Lower lobe of right lung (tissue), 2 donors: ENCODE measurements around the gene BPIFB6. TPM values are rescaled to one million over a fixed set of nuclear protein-coding genes. Genes with fewer than 3 reads are reported as not detected.

ENCODE experiments used
- ATAC-seq, 2 donors: fragments of 200-7000 bp; cut with Tn5 transposase; one replicate each; pipeline ENCODE4 v1.9.1; 2020 to 2022; ENCODE audit warnings: mild to moderate bottlenecking in 2 of 2, moderate library complexity in 2 of 2
- DNase-seq: peaks from one replicate; pipeline ENCODE4 v3.0.0-alpha.2; 2020
- H3K27ac ChIP-seq: fragments of 200-600 bp; one replicate; pipeline ENCODE4 v1.8.0; 2022
- H3K27me3 ChIP-seq: fragments of 200-600 bp; one replicate; pipeline ENCODE4 v1.8.0; 2022; ENCODE audit warnings: low read depth
- H3K36me3 ChIP-seq: fragments of 200-600 bp; one replicate; pipeline ENCODE4 v1.8.0; 2022; ENCODE audit warnings: mild to moderate bottlenecking
- H3K4me1 ChIP-seq: fragments of 200-600 bp; one replicate; pipeline ENCODE4 v1.8.0; 2022
- H3K4me3 ChIP-seq: fragments of 200-600 bp; one replicate; pipeline ENCODE4 v1.8.0; 2022; ENCODE audit warnings: mild to moderate bottlenecking
- H3K9me3 ChIP-seq: fragments of 200-600 bp; one replicate; pipeline ENCODE4 v1.8.0; 2022
- intact Hi-C: fragments of 100-400 bp; cut with DNase I; formaldehyde crosslinking; loops from one replicate; pipeline ENCODE4 v1.11.0; 2022
- long read RNA-seq: library from polyadenylated mRNA; unstranded; transcript quantifications from one replicate; pipeline ENCODE4 v2.0.0, GENCODE V29; 2021
- total RNA-seq: library from RNA; stranded (reverse); fragmentation: NEBNext Ultra II Directional; extraction: Animal tissue kit (Norgen Biotek cat#: 25700); gene quantifications from one replicate; pipeline ENCODE4 v1.2.1, GENCODE V29; 2021
- TF ChIP-seq, protein P1 (sequence below): fragments of 200-600 bp; IDR thresholded peaks from one replicate; pipeline ENCODE4 v1.8.0; 2022; ENCODE audit warnings: antibody characterized with exemption, mild to moderate bottlenecking
- donor health status: DM: no; HTN: yes; CAD: no; lungs with severe emphysema.

The BPIFB6 gene, protein sequence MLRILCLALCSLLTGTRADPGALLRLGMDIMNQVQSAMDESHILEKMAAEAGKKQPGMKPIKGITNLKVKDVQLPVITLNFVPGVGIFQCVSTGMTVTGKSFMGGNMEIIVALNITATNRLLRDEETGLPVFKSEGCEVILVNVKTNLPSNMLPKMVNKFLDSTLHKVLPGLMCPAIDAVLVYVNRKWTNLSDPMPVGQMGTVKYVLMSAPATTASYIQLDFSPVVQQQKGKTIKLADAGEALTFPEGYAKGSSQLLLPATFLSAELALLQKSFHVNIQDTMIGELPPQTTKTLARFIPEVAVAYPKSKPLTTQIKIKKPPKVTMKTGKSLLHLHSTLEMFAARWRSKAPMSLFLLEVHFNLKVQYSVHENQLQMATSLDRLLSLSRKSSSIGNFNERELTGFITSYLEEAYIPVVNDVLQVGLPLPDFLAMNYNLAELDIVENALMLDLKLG
- total RNA-seq: not detected
- long read RNA-seq: 0 reads

DNA sequence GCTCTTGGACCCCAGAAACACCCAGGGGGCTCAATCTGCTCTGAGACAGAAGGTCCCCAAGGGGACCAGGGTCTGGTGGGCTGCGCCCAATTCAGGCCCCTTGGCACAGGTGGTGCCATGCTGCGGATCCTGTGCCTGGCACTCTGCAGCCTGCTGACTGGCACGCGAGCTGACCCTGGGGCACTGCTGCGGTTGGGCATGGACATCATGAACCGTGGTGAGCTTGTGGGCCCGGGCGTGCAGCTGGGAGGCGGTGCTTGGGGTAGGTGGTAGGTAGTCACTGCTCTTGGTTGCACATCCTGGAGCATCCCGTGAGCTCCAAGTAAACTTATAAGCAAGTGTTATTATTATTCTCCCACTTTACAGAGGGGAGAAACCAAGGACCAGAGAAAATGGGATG, at the start of gene BPIFB6:
TSS of gene BPIFB6 (plus strand) at position 118 of the 400 bp plus-strand sequence. CDS start at position 118, 0 bp downstream.
- DNase-seq: no peak
- Histone ChIP-seq H3K27ac (no peak within 1 kb of the TSS), H3K4me1 (no peaks in the 10 kb centered on the region)

DNA sequence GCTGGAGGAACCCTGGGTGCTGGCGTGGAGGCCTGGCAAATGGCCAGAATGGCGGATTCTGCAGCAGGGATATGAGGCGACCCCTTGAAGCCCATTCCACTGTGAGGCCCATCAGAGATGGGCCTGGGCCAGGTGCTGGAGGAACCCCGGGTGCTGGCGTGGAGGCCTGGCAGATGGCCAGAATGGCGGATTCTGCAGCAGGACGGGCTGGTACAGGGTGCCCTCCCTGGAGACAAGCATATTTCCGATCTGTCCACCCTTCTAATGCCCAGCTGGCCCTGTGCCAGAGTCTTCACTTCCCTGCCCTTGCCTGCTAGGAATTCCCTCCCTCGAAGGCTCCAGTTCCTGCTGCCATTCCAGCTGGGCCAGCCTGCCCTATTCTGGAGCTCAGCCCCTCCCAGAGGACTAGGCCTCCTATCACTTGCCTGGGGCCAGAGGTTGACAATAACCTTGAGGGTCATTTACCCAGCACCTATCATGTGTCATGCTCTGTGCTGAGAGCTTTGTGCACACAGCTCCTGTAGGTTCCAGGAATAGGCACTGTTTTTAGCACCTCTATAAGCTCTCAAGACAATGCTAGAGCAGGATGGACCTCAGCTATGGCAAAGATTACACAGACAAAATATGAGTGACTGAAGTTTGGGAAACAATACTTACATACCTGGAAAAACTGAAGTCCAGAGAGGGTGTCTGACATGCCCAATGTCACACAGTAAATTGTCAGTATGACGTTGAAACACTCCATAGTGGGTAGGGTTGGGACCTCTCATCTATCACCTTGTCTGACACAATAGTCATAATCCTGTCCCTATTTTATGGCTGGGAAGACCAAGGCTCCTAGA, 48.6 kb upstream of the BPIFB6 start:
- ATAC-seq: no peak
- intact Hi-C loops: no loop called here
- H3K27ac ChIP-seq: no peak overlapping the region

More for the DNA sequence above, at the start of gene BPIFB6:
- Histone ChIP-seq H3K9me3 (no peaks in the 10 kb centered on the region), H3K36me3 (no peaks in the 10 kb centered on the region), H3K27me3 (peaks cover 8% of the 10 kb centered on the region), H3K4me3 (no peak within 1 kb of the TSS)
- intact Hi-C loops: no loop called here
- TF ChIP-seq, protein P1, sequence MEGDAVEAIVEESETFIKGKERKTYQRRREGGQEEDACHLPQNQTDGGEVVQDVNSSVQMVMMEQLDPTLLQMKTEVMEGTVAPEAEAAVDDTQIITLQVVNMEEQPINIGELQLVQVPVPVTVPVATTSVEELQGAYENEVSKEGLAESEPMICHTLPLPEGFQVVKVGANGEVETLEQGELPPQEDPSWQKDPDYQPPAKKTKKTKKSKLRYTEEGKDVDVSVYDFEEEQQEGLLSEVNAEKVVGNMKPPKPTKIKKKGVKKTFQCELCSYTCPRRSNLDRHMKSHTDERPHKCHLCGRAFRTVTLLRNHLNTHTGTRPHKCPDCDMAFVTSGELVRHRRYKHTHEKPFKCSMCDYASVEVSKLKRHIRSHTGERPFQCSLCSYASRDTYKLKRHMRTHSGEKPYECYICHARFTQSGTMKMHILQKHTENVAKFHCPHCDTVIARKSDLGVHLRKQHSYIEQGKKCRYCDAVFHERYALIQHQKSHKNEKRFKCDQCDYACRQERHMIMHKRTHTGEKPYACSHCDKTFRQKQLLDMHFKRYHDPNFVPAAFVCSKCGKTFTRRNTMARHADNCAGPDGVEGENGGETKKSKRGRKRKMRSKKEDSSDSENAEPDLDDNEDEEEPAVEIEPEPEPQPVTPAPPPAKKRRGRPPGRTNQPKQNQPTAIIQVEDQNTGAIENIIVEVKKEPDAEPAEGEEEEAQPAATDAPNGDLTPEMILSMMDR: no peak
- no peak for ATAC-seq

DNA sequence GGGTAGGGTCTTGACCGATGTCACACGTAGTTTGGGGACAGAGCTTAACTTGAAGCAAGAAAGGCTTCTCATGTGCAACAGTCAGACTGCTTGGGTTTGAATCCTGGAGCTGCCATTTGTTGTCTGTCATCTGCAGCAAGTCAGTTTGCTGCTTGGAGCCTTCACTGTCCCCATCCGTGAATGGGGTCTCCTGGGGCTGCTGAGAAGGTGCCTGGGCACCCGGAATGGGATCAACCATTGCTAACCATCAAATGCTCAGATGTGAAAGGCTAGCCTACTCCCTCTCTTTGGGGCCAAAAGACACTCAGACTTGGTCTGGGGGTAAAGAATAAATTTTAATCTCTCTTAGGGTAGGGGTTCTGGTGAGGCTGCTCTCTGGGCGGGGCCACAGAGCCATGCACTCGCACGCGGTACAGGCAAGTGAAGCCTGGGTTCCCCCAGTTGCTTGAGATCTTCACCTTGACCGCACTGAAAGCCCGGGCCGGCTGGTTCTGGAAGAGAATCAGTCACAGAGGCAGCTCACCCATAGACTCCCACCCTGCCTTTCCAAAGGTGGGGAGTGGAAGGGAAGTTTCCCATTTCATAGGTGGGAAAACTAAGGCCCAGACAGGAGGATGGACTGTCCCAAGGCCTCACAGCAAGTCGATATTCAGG, 47.9 kb upstream of the BPIFB6 start:
- no peak for ATAC-seq
- no peak for DNase-seq
- intact Hi-C loops: no loop called here
- H3K4me3 ChIP-seq: no peak overlapping the region
- no peaks in the 10 kb centered on the region for H3K36me3 ChIP-seq
- no peaks in the 10 kb centered on the region for H3K9me3 ChIP-seq
- H3K27ac ChIP-seq: no peak overlapping the region
- TF ChIP-seq, protein P1: no peak
- H3K27me3 ChIP-seq: peaks cover 7% of the 10 kb centered on the region
- no peaks in the 10 kb centered on the region for H3K4me1 ChIP-seq

More for the DNA sequence above, 48.6 kb upstream of the BPIFB6 start:
- Histone ChIP-seq H3K4me1 (no peaks in the 10 kb centered on the region), H3K4me3 (no peak overlapping the region), H3K9me3 (no peaks in the 10 kb centered on the region), H3K27me3 (peaks cover 4% of the 10 kb centered on the region), H3K36me3 (no peaks in the 10 kb centered on the region)
- TF ChIP-seq, protein P1: no peak
- no peak for DNase-seq

DNA sequence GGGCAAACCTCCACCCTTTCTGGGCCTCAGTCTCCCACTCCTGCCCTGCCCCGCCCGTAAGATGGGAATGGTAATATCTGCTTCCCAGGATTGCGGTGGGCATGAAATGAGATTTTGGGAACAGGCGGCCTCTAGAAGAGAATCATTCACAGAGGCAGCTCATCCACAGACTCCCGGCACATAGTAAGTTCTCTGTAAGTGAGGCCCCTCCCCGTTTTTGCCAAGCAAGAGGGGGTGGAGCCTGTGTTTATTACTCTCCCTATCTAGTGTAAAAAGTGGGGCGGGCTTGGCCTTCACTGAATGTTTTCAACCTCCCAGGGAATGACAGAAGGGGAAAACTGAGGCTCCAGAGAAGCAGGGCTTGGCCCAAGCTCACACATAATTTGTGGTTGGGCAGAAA, 47.3 kb upstream of the BPIFB6 start:
- intact Hi-C loops: no loop called here
- Histone ChIP-seq H3K27ac (no peak overlapping the region), H3K27me3 (peaks cover 5% of the 10 kb centered on the region), H3K9me3 (no peaks in the 10 kb centered on the region), H3K4me3 (no peak overlapping the region), H3K36me3 (no peaks in the 10 kb centered on the region), H3K4me1 (no peaks in the 10 kb centered on the region)
- ATAC-seq: no peak
- TF ChIP-seq, protein P1: no peak
- no peak for DNase-seq

DNA sequence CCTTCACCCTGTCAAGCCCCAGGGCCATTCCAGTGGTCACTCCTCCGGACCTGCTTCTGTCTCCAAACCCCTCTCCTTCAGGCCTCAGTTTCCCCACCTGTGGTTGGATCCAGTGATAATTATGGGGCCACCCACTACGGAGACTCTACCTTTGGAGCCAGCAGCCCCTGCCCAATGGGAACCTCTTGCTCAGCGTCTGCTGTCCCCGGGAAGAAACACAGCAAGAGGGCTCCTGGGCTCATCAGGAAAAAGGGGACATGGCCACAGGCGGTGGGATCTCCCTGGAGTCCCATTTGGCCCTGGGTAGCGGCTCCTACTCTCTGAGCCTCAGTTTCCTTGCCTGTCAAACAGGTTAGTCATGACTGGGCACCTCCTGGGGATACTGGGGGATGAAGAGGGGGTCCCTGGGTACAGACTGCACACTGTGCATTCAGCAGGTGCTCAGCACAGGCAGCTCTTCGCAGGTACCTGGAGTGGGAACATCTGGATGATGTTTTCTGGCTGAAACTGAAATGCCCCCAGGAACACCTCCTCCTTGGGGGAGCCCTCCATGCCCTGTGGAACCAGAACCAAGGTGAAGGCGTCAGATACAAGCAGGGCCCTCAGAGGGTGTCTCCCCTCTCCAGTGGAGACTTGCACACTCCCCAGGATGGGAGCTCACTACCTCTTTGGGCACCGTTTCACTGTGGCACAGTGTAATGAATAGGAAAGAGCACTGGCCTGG, 46.7 kb upstream of the BPIFB6 start:
- intact Hi-C loops: no loop called here
- TF ChIP-seq, protein P1: no peak
- Histone ChIP-seq H3K27ac (no peak overlapping the region), H3K4me1 (no peaks in the 10 kb centered on the region), H3K4me3 (no peak overlapping the region), H3K9me3 (no peaks in the 10 kb centered on the region), H3K27me3 (peaks cover 3% of the 10 kb centered on the region), H3K36me3 (no peaks in the 10 kb centered on the region)
- ATAC-seq (no peak), DNase-seq (no peak)
